Cerebellar nuclear complex (tissue), 1 donor: ENCODE results near the gene TENT4A.

ENCODE experiments used
- DNase-seq, 2 experiments: peaks; one replicate each; lab custom pipeline; 2025; lab: John Stamatoyannopoulos, UW

Gene TENT4A

DNA sequence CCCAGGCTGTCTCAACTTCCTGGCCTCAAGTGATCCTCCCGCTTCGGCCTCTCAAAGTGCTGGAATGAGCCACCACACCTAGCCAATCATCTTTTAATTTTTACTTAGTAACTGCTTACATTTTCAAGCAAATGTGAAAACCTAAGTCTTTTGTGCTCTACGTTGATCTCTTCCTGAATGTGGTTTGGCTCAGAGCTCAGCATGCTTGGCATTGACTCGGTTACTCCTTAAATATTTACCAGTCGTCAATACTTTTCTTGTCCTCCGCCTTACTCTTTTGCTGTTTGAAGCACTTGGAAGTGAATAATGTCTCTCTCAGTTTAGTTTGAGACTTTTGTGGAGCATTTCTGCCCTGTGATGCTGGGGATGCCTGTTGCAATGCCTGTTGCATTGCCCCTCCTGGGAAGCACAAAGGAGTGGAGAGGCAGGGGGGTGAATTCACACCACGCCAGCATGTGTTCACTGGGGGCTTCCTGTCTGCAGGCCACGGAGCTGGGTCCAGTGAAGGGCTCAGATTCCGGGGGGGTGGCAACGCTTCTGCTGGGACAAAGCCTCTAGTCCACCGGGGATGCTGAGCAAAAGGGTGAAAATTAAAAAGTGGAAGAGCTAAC, 13.1 kb upstream of the TENT4A start:
- DNase-seq: no peak

- DNase-seq: no peak
Observed at GRCh38 chr5:6700685-6701355, 12.4 kb upstream of the TENT4A start.

GRCh38 chr5:6701491-6701890, 11.7 kb upstream of the TENT4A start:
- no peak for DNase-seq

GRCh38 chr5:6702633-6703032, 10.6 kb upstream of the TENT4A start:
- DNase-seq: no peak

DNA sequence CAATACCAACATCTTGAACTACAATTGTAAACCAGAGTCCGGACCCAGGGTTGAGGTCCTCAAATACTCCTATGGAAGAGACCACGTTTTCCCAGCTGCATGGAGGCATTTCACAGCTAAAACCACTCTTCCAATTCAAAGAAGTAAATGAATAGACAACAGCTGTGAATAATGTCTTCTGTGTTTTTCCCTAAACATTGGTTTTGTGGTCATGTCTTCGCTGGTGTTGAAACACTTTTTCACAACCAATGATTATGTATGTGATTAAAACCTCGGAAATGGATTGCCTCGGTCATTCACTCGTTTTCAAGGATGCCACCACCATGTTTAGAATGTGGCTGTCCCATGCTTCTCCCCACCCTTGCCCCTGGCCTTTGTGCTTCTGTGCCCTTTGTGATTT, 9.4 kb upstream of the TENT4A start:
- DNase-seq: no peak

GRCh38 chr5:6704361-6704851, 8.8 kb upstream of the TENT4A start:
- DNase-seq: no peak

GRCh38 chr5:6705088-6705487, 8.1 kb upstream of the TENT4A start:
- no peak for DNase-seq

DNA sequence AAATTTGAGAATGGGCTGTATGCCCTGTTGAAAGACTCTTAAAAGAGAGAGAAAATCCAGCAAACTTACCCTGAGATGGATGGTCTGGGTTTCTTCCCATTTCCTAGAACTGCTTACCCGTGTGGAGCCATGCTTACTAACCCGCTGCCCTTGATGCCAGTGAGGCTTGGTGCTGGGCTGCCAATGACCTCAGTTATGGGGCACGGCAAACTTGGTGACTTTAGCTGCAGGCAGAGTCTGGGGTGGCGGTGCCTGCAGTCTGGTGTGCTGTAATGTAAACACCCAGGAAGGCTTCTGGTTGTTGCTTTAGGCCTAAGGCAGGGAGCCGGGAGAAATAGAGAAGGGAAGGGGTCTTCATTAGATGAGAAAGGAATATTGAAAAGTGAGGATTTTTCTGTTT, 7.3 kb upstream of the TENT4A start:
- DNase-seq: no peak

DNA sequence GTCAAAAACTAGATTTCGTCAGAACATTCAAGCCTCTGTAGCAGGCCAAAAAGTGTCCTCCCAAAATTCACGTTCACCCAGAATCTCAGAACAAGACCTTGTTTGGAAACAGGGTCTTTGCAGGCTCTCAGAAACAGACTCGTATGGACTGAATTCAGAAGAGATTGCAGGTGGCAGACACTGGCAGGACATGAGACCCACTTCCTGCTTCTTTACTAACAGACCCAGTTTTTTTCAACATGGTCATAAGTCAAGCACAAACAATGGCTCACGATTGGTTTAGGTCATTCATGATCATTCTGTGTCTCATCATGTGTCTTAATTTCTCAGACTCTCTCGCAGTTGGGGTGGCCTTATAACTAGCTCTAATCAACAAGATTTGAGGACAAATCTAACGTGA, 5.4 kb upstream of the TENT4A start:
- DNase-seq: no peak

- no peak for DNase-seq
Observed at GRCh38 chr5:6708814-6709213, 4.4 kb upstream of the TENT4A start.

DNA sequence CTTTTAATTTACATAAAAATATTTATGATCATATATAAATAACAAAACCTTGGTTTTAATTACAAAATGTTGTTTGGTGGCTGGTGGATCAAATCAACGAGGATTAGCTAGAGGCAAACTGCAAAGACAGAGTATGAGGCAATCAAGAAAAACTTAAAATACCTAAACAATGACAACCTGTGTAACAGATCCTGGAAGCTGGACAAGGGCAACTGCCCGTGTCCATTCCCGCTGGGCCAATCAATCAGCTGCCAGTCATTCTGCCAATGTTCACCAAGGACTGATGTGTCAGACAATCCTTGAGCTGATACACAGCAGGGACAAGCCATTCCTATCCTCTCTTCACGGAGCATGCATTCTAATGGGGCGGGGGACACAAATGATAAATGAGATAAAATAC, 3.2 kb upstream of the TENT4A start:
- DNase-seq: no peak

DNA sequence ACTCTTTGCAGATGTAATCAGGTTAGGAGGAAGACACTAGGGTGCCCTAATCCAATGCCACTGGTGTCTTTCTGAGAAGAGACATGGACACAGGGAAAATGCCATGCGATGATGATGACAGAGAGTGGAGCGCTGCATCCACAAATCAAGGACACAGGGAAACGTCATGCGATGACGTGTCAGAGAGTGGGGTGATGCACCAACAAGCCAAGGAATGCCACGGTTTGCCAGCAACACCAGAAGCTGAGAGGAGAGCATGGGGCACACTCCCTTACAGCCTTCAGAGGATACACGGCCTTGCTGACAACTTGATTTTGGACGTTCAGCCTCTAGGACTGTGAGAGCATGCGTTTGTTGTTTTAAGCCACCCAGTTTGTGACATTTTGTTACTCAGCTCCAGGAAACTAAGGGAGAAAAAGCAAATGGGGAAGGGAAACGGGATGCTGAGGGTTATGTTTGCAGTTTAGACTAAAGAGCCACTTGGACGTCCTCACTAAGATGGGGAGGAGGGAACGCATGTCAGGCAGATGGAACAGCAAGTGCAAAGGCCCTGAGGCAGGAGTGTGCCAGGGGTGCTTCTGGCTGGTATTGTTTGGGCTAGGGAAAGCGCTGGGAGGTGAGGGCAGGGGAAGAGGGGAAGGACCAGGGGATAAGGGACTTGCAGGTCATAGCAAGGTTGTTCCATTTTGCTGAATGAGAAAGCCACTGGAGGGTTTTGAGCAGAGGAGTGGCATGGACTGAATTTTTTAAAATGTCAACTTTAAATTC, 2.5 kb upstream of the TENT4A start:
- DNase-seq: no peak

- DNase-seq: no peak
Observed at GRCh38 chr5:6711409-6712141, 1.7 kb upstream of the TENT4A start.

GRCh38 chr5:6712142-6712576, 1.1 kb upstream of the TENT4A start:
- peak in 1 of 2 experiments; percentile 4 for DNase-seq

DNA sequence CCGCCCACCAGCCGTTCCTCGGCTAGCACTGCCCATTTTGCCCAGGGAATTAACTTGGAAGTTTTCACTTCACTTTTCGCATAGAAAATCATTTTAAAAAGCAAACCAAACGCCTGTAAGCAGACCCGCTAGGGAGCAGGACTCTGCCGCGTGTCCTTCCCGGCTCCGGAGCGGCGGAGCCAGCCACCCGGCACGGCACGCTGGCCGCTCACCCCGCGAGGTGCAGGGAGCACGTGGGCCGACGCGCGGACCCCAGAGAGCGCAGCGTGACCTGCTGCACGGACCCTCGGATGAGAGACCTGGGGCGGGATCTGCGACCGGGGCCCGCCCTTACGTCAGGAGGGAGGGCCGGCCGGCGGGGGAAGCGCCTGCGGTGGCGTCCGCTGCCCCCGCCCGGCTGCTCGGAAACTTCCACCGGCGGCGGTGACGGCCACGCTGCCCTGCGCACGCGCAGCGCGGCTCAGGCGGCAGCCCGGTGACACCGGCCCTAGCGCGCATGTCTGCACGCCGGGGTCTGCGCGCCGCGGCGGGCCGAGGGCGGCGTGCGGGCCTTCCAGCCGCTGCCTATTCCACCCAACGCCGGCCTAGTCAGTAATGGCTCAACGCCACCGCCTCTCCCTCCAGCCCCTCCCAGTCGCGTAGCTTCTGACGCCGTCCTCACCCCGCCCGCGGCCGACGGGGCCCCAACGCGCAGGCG, 507 bp upstream of the TENT4A start:
- DNase-seq: peak; percentile 74 to 87

- DNase-seq: no peak
Observed at GRCh38 chr5:6714226-6715041, 1.2 kb downstream of the TENT4A start.

DNA sequence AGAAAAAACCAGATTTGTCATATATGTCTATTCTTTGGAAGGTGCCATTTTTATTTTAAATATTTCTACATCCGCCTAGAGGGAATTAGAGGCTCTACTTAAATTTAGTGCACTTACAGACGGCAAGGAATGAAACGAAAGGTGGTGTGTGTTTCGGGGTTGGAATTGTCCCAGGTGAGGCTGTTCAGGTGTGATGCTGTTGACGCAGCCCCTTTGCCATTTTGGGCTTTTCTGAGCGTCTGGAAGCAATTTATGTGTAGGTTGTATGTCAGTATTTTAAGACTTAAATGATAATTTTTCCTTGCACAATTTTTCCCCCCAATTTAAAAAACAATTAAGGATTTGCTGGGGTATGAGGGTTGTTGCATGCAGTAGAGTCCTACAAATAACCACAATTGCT, 2.0 kb downstream of the TENT4A start:
- DNase-seq: no peak

DNA sequence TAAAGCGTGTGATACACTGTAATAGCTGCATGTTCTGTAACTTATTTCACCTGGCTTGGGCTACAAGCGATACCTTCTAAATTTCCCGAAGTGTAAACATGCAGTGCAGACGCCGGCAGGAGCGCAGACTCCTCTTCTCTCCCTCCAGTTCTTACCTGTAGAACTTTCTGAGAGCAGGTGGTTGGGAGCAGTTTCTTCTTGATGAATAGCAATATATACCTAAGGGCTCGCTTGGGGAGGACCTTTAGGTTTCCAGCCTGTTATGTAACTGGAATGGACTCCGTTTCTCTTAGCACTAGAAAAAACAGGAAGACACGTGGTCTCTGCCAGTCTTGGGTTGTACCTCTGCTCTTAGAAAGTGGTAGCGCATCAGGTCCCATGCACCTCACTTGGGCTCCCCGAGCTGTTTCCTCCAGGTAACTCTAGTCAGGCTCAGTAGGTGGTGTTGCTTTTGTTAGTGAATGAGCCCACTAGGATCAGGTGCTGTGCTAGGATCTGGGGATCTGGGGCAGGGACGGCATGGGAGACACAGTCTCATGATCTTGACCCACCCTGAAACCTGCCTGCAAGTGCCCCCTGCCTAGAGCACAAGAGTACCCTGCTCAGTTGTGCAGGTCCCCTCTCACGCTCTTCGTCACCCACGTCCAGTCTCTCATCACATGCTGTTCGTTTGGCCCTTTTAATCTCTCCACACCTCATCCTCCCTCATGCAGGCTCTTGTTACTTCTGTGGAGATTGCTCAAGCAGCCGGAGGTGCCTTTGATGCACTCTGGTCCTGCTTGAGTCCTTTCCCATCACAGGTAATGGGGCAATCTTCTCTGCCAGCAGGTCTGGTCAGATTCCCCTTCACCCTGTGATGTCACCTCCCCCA, 2.8 kb downstream of the TENT4A start:
- no peak for DNase-seq

DNA sequence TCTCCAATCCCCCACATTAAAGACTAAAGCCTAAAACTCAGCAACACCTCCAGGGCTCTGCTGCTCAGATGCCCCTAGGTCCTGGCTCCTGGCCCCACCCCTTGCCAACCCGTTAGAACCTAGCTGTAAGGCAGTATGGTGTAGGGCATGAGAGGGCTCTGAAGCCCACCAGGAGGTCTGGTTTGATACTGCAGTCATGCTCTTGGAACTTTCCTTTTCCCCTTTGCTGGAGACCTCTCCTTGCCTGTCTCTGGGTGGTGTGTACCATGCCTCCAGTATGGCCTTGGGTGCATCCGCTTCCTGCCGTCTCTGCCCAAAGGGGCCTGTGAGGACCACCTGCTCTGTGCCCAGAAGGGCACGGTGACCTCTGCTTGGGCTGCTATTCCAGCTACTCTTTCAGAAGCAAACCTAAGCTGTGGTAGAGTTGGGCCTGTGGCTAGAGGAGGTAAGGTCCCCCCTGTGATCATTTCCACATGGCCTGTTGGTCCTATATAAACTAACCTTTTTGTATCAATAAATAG, 3.5 kb downstream of the TENT4A start:
- no peak for DNase-seq

DNA sequence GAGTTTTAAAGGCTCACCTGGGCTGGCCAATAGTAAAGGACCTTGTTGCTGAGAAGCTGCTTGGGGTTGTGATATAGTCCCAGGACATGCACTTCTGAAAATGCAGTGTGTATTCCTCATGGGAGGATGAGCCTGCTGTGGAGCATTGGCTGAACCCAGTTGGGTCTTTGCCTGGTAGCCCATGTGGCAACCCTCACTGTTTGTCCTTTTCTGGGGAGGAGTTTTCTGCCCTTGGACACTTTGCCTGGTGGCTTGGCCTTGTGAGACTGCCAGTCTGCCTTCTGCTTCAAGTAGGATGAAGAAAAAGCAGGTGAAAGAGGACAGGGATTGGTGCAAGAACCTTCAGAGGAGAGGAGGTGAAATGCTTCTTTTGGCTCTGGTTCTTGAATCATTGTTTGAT, 4.0 kb downstream of the TENT4A start:
- no peak for DNase-seq
